IMR-90 (cell line): ENCODE results near the gene NFYB. TPM values are rescaled to one million over a fixed set of nuclear protein-coding genes. Genes with fewer than 3 reads are reported as not detected.

Source experiments
- ATAC-seq: fragments of 200-7000 bp; cut with Tn5 transposase; 2 replicates; pipeline ENCODE4 v1.9.1; 2020; ENCODE audit warnings: low read depth, mild to moderate bottlenecking, moderate library complexity
- BruUV-seq: library from RNA; stranded (reverse); fragments of 400-500 nt; replicated peaks from 2 replicates; lab custom pipeline; 2021; lab: Mats Ljungman, UMichigan
- CTCF ChIA-PET: fragments of 300-600 bp; formaldehyde crosslinking; extraction: SDS; loops from one replicate; lab custom pipeline; 2021; ENCODE audit warnings: antibody characterized with exemption; lab: Yijun Ruan, JAX
- POLR2A ChIA-PET: fragments of 300-600 bp; sonication (Branson Sonifier 250); formaldehyde crosslinking; loops from one replicate; lab custom pipeline; 2022; ENCODE audit warnings: antibody characterized with exemption; ENCODE audit not compliant: unreplicated experiment; lab: Charles Lee
- DNase-seq: peaks from one replicate; pipeline ENCODE4 v3.0.0; 2013
- H2AFZ ChIP-seq: replicated peaks from 2 replicates; pipeline ENCODE3; 2013; ENCODE audit warnings: low read length, mild to moderate bottlenecking; ENCODE audit not compliant: poor library complexity
- H2AK5ac ChIP-seq: 2 replicates; pipeline ENCODE4 v1.6.1; 2013; ENCODE audit warnings: low read depth, low read length, inconsistent platforms
- H2AK9ac ChIP-seq: replicated peaks from 2 replicates; pipeline ENCODE3; 2013; ENCODE audit warnings: mild to moderate bottlenecking, low read depth, low read length, moderate library complexity; ENCODE audit not compliant: poor library complexity
- H2BK120ac ChIP-seq: 2 replicates; pipeline ENCODE4 v1.6.1; 2013; ENCODE audit warnings: low read depth, low read length, inconsistent platforms
- H2BK15ac ChIP-seq: 3 replicates; pipeline ENCODE4 v1.6.1; 2013; ENCODE audit warnings: low read depth, low read length, inconsistent platforms
- H2BK20ac ChIP-seq: 2 replicates; pipeline ENCODE4 v1.6.1; 2013; ENCODE audit warnings: low read depth, mild to moderate bottlenecking, inconsistent platforms, low read length, moderate library complexity
- H2BK5ac ChIP-seq: 2 replicates; pipeline ENCODE4 v1.6.1; 2013; ENCODE audit warnings: mild to moderate bottlenecking, low read depth, low read length, inconsistent platforms; ENCODE audit not compliant: poor library complexity, severe bottlenecking
- H3K14ac ChIP-seq: replicated peaks from 2 replicates; pipeline ENCODE4 v1.6.1; 2013; ENCODE audit warnings: low read depth, low read length, inconsistent platforms
- H3K18ac ChIP-seq: 2 replicates; pipeline ENCODE4 v1.6.1; 2013; ENCODE audit warnings: low read depth, low read length, control low read depth
- H3K23ac ChIP-seq: 2 replicates; pipeline ENCODE4 v1.6.1; 2013; ENCODE audit warnings: low read depth, low read length, inconsistent platforms
- H3K27ac ChIP-seq: 2 replicates; pipeline ENCODE4 v1.5.1; 2013; ENCODE audit warnings: mild to moderate bottlenecking, control low read depth, low read length; ENCODE audit not compliant: insufficient read depth
- H3K27me3 ChIP-seq: 2 replicates; pipeline ENCODE4 v1.6.1; 2013; ENCODE audit warnings: low read length; ENCODE audit not compliant: control insufficient read depth, insufficient read depth
- H3K36me3 ChIP-seq: 2 replicates; pipeline ENCODE4 v1.6.1; 2013; ENCODE audit warnings: low read length, mixed read lengths; ENCODE audit not compliant: control insufficient read depth, insufficient read depth
- H3K4ac ChIP-seq: 2 replicates; pipeline ENCODE4 v1.6.1; 2013; ENCODE audit warnings: low read depth, low read length, inconsistent platforms
- H3K4me1 ChIP-seq: 2 replicates; pipeline ENCODE4 v1.6.1; 2013; ENCODE audit warnings: low read length, mixed read lengths; ENCODE audit not compliant: control insufficient read depth, insufficient read depth
- H3K4me2 ChIP-seq: 2 replicates; pipeline ENCODE4 v1.6.1; 2013; ENCODE audit warnings: low read depth, mild to moderate bottlenecking, control low read depth, low read length, moderate library complexity
- H3K4me3 ChIP-seq: 2 replicates; pipeline ENCODE4 v1.5.1; 2013; ENCODE audit warnings: low read depth, mild to moderate bottlenecking, control low read depth, low read length, moderate library complexity; ENCODE audit not compliant: insufficient read depth
- H3K56ac ChIP-seq: 2 replicates; pipeline ENCODE4 v1.6.1; 2013; ENCODE audit warnings: low read length, inconsistent platforms; ENCODE audit not compliant: insufficient read depth; ENCODE audit errors: extremely low read depth
- H3K79me1 ChIP-seq, 2 experiments: 2 replicates each; pipeline ENCODE4 v1.6.1; 2013; ENCODE audit warnings: low read length in 2 of 2, inconsistent platforms in 1 of 2, low read depth in 1 of 2
- H3K9ac ChIP-seq: 2 replicates; pipeline ENCODE4 v1.6.1; 2013; ENCODE audit warnings: low read depth, low read length, control low read depth
- H3K9me1 ChIP-seq: 2 replicates; pipeline ENCODE4 v1.6.1; 2013; ENCODE audit warnings: low read length, inconsistent platforms; ENCODE audit not compliant: insufficient read depth
- H3K9me3 ChIP-seq: 2 replicates; pipeline ENCODE4 v1.6.1; 2013; ENCODE audit warnings: low read length; ENCODE audit not compliant: control insufficient read depth, insufficient read depth
- H4K20me1 ChIP-seq: 2 replicates; pipeline ENCODE4 v1.6.1; 2013; ENCODE audit warnings: low read length, inconsistent platforms; ENCODE audit not compliant: insufficient read depth
- H4K5ac ChIP-seq: 2 replicates; pipeline ENCODE4 v1.6.1; 2013; ENCODE audit warnings: mild to moderate bottlenecking, low read depth, low read length, control low read depth
- H4K8ac ChIP-seq, 2 experiments: 2 replicates each; pipeline ENCODE4 v1.6.1; 2013; ENCODE audit warnings: low read depth in 2 of 2, low read length in 2 of 2, control low read depth in 1 of 2, inconsistent platforms in 1 of 2
- H4K91ac ChIP-seq: 2 replicates; pipeline ENCODE4 v1.6.1; 2013; ENCODE audit warnings: low read depth, low read length, inconsistent platforms; ENCODE audit not compliant: insufficient read depth
- CHD1 ChIP-seq: IDR thresholded peaks from 2 replicates; pipeline ENCODE4 v1.6.1; 2012; ENCODE audit warnings: low read depth, low read length, improper control_type of control experiment
- CTCF ChIP-seq: conservative IDR thresholded peaks from 2 replicates; pipeline ENCODE4 v1.5.1; 2012; ENCODE audit warnings: mild to moderate bottlenecking, low read depth, low read length, improper control_type of control experiment
- ELK1 ChIP-seq: fragments of 150-350 bp; IDR thresholded peaks from 2 replicates; pipeline ENCODE4 v1.6.1; 2016; ENCODE audit warnings: low read depth, mild to moderate bottlenecking, low read length, moderate library complexity, borderline replicate concordance
- FOS ChIP-seq: fragments of 150-350 bp; IDR thresholded peaks from 2 replicates; pipeline ENCODE4 v1.6.1; 2016; ENCODE audit warnings: low read depth, low read length
- MXI1 ChIP-seq: IDR thresholded peaks from 2 replicates; pipeline ENCODE4 v1.6.1; 2012; ENCODE audit warnings: low read depth, mild to moderate bottlenecking, low read length, moderate library complexity, borderline replicate concordance
- RAD21 ChIP-seq: IDR thresholded peaks from 2 replicates; pipeline ENCODE4 v1.6.1; 2012; ENCODE audit warnings: low read length, improper control_type of control experiment
- RCOR1 ChIP-seq: IDR thresholded peaks from 2 replicates; pipeline ENCODE4 v1.6.1; 2012; ENCODE audit warnings: mild to moderate bottlenecking, low read length, improper control_type of control experiment; ENCODE audit not compliant: insufficient replicate concordance
- RFX5 ChIP-seq: IDR thresholded peaks from 2 replicates; pipeline ENCODE4 v1.8.0; 2012; ENCODE audit warnings: low read depth, mild to moderate bottlenecking, low read length, moderate library complexity
- WGBS, 2 experiments: methylation state at CpG; one replicate each; pipeline versions ENCODE4 v1.1.5 to v1.1.7; 2013; ENCODE audit warnings: missing lambda C conversion rate in 2 of 2; ENCODE audit not compliant: insufficient read length in 1 of 2; ENCODE audit errors: extremely low coverage in 2 of 2; 5-methylcytosine and 5-hydroxymethylcytosine counted together
- dilution Hi-C: fragments of 300-500 bp; cut with HindIII; formaldehyde crosslinking; loops from one replicate; pipeline ENCODE4 v1.14.3; 2018; ENCODE audit warnings: low sequenced_read_pairs; ENCODE audit not compliant: unreplicated experiment
- in situ Hi-C: fragments of 300-500 bp; cut with MboI; formaldehyde crosslinking; loops from 3 replicates; pipeline ENCODE4 v1.14.3; 2019; ENCODE audit warnings: low sequenced_read_pairs, inconsistent platforms, mixed read lengths
- intact Hi-C: fragments of 100-400 bp; cut with micrococcal nuclease; formaldehyde crosslinking; loops from 2 replicates; pipeline ENCODE4 v1.10.0; 2022
- polyA plus RNA-seq, 3 experiments: library from polyadenylated mRNA; depleted of rRNA; stranded (reverse); fragments of >200 nt; gene quantifications; 2 replicates each; pipeline ENCODE4 v1.2.3, GENCODE V29; 2012; ENCODE audit warnings: low replicate concordance in 1 of 3
- total RNA-seq: library from RNA; depleted of rRNA; stranded (reverse); fragments of >200 nt; gene quantifications from 2 replicates; pipeline ENCODE4 v1.2.3, GENCODE V29; 2012

The NFYB gene
- total and polyA plus RNA-seq, 2 of the 4 experiments (the other 2 are of a cell fraction), result 22.2 to 28.4 TPM

- peak overlapping the region; percentile 12; the same call in 1 of the 2 replicates for H2AK5ac ChIP-seq
- no peak overlapping the region for H3K4me3 ChIP-seq
- H3K27me3 ChIP-seq, result no peaks in the 10 kb centered on the region
- peaks cover 8 to 30% of the 10 kb centered on the region in 2 experiments for H3K79me1 ChIP-seq
- DNase-seq (peak; percentile 53), ATAC-seq (no peak)
- H2BK20ac ChIP-seq, result peak overlapping the region; percentile 27
- H3K4me2 ChIP-seq, result peak overlapping the region; percentile 40; the same call in 1 of the 2 replicates
- H3K4ac ChIP-seq, result peak overlapping the region; percentile 5; the same call in 1 of the 2 replicates
- no peaks in the 10 kb centered on the region for H3K9me3 ChIP-seq
- H3K9ac ChIP-seq, result no peak overlapping the region
- H2AFZ ChIP-seq, result no peak overlapping the region
- no peaks in the 10 kb centered on the region for H4K20me1 ChIP-seq
- intact Hi-C loops (no loop called here), dilution Hi-C loops (no loop called here), in situ Hi-C loops (no loop called here)
- H3K18ac ChIP-seq, result peak overlapping the region; percentile 72
- TF ChIP-seq RCOR1, result no peak
- TF ChIP-seq RFX5, result no peak
- no peak for TF ChIP-seq RAD21
- TF ChIP-seq CTCF, result no peak
- TF ChIP-seq CHD1, result no peak
- no peak for TF ChIP-seq FOS
- no peak for TF ChIP-seq MXI1
- TF ChIP-seq ELK1, result no peak
- no TSS peak for BruUV-seq
- peak overlapping the region in 1 of 2 experiments; percentile 7; a peak in 2 of 4 replicates for H4K8ac ChIP-seq
- no CpG with 5 or more reads among the region's 1 CpG for WGBS, 2 experiments
- H4K5ac ChIP-seq, result peak overlapping the region; percentile 73; the same call in 1 of the 2 replicates
- CTCF ChIA-PET, result no interaction called here
- peak overlapping the region; percentile 2; the same call in 1 of the 2 replicates for H3K27ac ChIP-seq
- peak overlapping the region; percentile 58 for H2BK120ac ChIP-seq
- H3K14ac ChIP-seq, result peak overlapping the region; percentile 30
- peaks cover 13% of the 10 kb centered on the region for H3K4me1 ChIP-seq
- no peak overlapping the region for H3K23ac ChIP-seq
- H3K56ac ChIP-seq, result no peak overlapping the region
- peaks cover 9% of the 10 kb centered on the region for H3K9me1 ChIP-seq
- no peak overlapping the region for H2AK9ac ChIP-seq
- peak overlapping the region; percentile 26; the same call in 1 of the 2 replicates for H4K91ac ChIP-seq
- H2BK15ac ChIP-seq, result no peak overlapping the region
- POLR2A ChIA-PET, result interaction anchor here (0.6 kb wide), 1 partner anchor 165 kb away, joined by 3 read pairs; the partner anchor contains the start of gene HSP90B1
- peaks cover 21% of the 10 kb centered on the region for H3K36me3 ChIP-seq
- H2BK5ac ChIP-seq, result peak overlapping the region; percentile 93
Measured at GRCh38 chr12:104095289-104095688, 42.7 kb downstream of the NFYB start.
